Measurements from ENCODE around the gene ZNF780B. TPM values are rescaled to one million over a fixed set of nuclear protein-coding genes. Genes with fewer than 3 reads are reported as not detected.

The ZNF780B gene
- total RNA-seq, 2 donors from 2014 or later = 21.2 to 25.3 TPM

DNA sequence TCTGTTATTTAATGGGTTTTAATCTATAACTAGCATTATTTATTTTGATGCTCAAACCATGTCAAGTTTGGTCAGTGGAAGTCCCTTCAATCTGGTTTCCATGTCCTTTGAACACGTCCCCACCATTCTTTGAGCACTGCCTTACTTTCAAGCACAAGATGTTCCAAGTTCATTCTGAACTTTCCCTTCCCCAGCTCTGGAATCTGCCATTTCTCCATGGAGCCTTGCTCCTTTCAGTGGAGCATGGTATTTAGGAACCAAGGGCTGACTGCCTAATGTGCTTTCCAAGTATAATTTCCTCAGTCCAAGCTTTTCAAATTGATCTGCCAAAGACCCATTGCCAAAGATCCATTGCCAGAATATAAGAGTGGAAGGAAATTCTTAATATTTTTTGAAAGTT, 60.2 kb downstream of the ZNF780B start:
- TF ChIP-seq, protein P1, sequence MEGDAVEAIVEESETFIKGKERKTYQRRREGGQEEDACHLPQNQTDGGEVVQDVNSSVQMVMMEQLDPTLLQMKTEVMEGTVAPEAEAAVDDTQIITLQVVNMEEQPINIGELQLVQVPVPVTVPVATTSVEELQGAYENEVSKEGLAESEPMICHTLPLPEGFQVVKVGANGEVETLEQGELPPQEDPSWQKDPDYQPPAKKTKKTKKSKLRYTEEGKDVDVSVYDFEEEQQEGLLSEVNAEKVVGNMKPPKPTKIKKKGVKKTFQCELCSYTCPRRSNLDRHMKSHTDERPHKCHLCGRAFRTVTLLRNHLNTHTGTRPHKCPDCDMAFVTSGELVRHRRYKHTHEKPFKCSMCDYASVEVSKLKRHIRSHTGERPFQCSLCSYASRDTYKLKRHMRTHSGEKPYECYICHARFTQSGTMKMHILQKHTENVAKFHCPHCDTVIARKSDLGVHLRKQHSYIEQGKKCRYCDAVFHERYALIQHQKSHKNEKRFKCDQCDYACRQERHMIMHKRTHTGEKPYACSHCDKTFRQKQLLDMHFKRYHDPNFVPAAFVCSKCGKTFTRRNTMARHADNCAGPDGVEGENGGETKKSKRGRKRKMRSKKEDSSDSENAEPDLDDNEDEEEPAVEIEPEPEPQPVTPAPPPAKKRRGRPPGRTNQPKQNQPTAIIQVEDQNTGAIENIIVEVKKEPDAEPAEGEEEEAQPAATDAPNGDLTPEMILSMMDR (IDR thresholded peaks at IDR 0.05) = no peak
- no peak for ATAC-seq (ENCODE audit: insufficient number of reproducible peaks, low FRiP score, low read depth)
- Histone ChIP-seq H3K27ac (no peak overlapping the region), H3K4me3 (peak overlapping the region; percentile 81), H3K9me3 (no peaks in the 10 kb centered on the region), H3K27me3 (replicated peaks; ENCODE audit: insufficient read depth) (no peaks in the 10 kb centered on the region), H3K36me3 (no peaks in the 10 kb centered on the region), H3K4me1 (ENCODE audit: control insufficient read depth in 1 of 2, low read depth in 2 of 2) (peaks cover 10 to 29% of the 10 kb centered on the region in 2 donors)
- DNase-seq (ENCODE audit: low spot score) = no peak

DNA sequence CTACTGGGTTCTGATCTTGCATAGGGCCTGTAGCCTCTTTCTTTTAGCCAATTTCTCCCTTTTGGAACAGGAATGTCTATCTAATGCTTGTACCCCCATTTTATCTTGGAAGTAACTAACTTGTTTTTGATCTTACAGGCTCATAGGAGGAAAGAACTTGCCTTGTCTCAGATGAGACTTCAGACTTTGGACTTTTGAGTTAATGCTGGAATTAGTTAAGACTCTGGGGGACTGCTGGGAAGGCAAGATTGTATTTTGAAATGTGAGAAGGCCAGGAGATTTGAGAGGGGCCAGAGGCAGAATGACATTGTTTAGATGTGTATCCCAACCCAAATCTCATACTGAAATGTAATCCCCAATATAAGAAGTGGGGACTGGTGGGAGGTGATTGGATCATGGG, 61.7 kb downstream of the ZNF780B start:
- DNase-seq (ENCODE audit: low spot score) (no peak), ATAC-seq (ENCODE audit: insufficient number of reproducible peaks, low FRiP score, low read depth) (no peak)
- H3K4me1 ChIP-seq (ENCODE audit: control insufficient read depth in 1 of 2, low read depth in 2 of 2) = peaks cover 10 to 34% of the 10 kb centered on the region in 2 donors
- no peak overlapping the region for H3K27ac ChIP-seq
- TF ChIP-seq, protein P1 (IDR thresholded peaks at IDR 0.05) = no peak
- no peak overlapping the region for H3K4me3 ChIP-seq
- no peaks in the 10 kb centered on the region for H3K36me3 ChIP-seq
- H3K9me3 ChIP-seq = no peaks in the 10 kb centered on the region
- no peaks in the 10 kb centered on the region for H3K27me3 ChIP-seq (replicated peaks; ENCODE audit: insufficient read depth)

DNA sequence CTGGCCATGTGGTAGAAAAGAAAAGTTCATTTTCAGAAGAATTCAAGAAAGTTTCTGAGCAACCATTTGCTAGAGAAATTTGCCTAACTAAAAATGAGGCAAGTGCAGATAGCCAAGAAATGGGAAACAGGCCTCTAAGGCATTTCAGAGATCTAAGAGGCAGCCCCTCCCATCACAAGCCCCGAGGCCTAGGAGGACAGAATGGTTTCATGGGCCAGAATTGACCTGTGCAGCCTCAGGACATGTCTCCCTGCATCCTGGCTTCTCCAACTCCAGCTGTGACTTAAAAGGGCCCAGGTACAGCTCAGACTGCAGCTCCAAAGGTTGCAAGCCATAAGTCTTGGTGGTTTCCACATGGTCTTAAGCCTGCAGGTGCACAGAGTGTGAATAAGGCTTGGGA, 62.4 kb downstream of the ZNF780B start:
- TF ChIP-seq, protein P1 (IDR thresholded peaks at IDR 0.05) = no peak
- H3K36me3 ChIP-seq = no peaks in the 10 kb centered on the region
- H3K4me3 ChIP-seq = no peak overlapping the region
- no peak for ATAC-seq (ENCODE audit: insufficient number of reproducible peaks, low FRiP score, low read depth)
- DNase-seq (ENCODE audit: low spot score) = no peak
- no peaks in the 10 kb centered on the region for H3K9me3 ChIP-seq
- no peak overlapping the region for H3K27ac ChIP-seq
- H3K4me1 ChIP-seq (ENCODE audit: control insufficient read depth in 1 of 2, low read depth in 2 of 2) = peaks cover 10 to 34% of the 10 kb centered on the region in 2 donors
- no peaks in the 10 kb centered on the region for H3K27me3 ChIP-seq (replicated peaks; ENCODE audit: insufficient read depth)

DNA sequence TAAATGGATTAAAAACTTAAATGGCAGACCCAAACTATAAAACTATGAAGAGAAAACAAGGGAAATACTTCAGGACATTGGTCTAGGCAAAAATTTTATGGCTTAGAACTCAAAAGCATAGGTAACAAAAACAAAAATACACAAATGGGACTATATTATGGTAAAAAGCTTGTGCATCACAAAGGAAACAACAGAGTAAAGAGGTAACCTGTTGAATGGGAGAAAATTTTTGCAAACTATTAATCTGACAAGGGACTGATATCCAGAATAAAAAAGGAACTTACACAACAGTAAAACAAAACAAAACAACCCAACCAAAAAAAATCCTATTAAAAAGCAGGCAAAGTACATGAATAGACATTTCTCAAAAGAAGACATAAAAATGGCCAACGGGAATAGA, 68.4 kb downstream of the ZNF780B start:
- TF ChIP-seq, protein P1 (IDR thresholded peaks at IDR 0.05) = no peak
- Histone ChIP-seq H3K4me3 (no peak overlapping the region), H3K4me1 (ENCODE audit: control insufficient read depth in 1 of 2, low read depth in 2 of 2) (peaks cover 0 to 8% of the 10 kb centered on the region in 2 donors), H3K9me3 (peaks cover 20% of the 10 kb centered on the region), H3K36me3 (peaks cover 4% of the 10 kb centered on the region), H3K27me3 (replicated peaks; ENCODE audit: insufficient read depth) (no peaks in the 10 kb centered on the region), H3K27ac (no peak overlapping the region)
- DNase-seq (ENCODE audit: low spot score) = no peak
- ATAC-seq (ENCODE audit: insufficient number of reproducible peaks, low FRiP score, low read depth) = no peak

DNA sequence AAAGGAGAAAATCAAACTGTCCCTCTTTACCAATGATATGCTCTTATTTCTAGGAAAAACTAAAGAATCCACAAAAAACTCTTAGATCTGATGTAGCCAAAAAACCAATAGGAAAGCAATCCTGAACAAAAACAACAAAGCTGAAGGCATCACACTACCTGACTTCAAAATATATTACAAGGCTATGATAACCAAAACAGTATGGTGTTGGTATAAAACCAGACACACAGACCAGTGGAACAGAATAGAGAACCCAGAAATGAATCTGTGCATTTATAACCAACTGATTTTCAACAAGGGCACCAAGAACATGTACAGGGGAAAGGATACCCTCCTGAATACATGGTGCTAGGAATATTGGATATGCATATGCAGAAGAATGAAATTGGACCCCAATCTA, 68.9 kb downstream of the ZNF780B start:
- ATAC-seq (ENCODE audit: insufficient number of reproducible peaks, low FRiP score, low read depth) (no peak), DNase-seq (ENCODE audit: low spot score) (no peak)
- H3K9me3 ChIP-seq = peaks cover 20% of the 10 kb centered on the region
- peaks cover 4% of the 10 kb centered on the region for H3K36me3 ChIP-seq
- H3K27me3 ChIP-seq (replicated peaks; ENCODE audit: insufficient read depth) = no peaks in the 10 kb centered on the region
- H3K4me3 ChIP-seq = no peak overlapping the region
- H3K27ac ChIP-seq = no peak overlapping the region
- H3K4me1 ChIP-seq (ENCODE audit: control insufficient read depth in 1 of 2, low read depth in 2 of 2) = peaks cover 0 to 8% of the 10 kb centered on the region in 2 donors
- TF ChIP-seq, protein P1 (IDR thresholded peaks at IDR 0.05) = no peak
